HS-5 (cell line): ENCODE data around the gene TADA2B.
A peak's percentile ranks its signal among the peaks of the same experiment; 100 is the strongest.
"Not testable (repeated sequence)": the region's sequence is repeated elsewhere in the genome, so short reads cannot be mapped to it uniquely, and the experiment has no call there.

Source experiments
- DNase-seq: peaks from one replicate; pipeline ENCODE4 v3.0.0-alpha.2; 2012; ENCODE audit warnings: low read depth

Gene TADA2B

GRCh38 chr4:7060346-7061150, 17.4 kb downstream of the TADA2B start:
- no peak for DNase-seq

DNA sequence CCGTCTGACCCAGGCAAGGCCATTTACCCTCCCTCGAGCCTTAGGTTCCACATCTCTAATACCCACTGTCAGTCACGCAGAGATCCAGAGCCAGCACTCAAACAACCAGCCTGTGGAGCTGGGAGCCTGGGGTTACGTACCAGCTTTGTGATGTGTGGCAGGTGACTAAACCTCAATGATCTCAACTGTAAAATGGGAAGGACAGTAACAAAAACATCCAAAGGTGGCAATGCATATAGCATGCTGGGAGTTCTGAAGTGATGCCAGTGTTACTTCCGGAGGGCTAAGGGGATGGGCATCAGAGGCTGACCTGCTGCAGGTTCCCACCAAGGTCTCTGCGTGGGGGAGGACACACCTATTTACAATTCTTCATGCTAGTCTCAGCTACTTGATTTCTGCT, 18.6 kb downstream of the TADA2B start:
- DNase-seq = no peak

GRCh38 chr4:7062816-7063215, 19.6 kb downstream of the TADA2B start:
- no peak for DNase-seq

DNA sequence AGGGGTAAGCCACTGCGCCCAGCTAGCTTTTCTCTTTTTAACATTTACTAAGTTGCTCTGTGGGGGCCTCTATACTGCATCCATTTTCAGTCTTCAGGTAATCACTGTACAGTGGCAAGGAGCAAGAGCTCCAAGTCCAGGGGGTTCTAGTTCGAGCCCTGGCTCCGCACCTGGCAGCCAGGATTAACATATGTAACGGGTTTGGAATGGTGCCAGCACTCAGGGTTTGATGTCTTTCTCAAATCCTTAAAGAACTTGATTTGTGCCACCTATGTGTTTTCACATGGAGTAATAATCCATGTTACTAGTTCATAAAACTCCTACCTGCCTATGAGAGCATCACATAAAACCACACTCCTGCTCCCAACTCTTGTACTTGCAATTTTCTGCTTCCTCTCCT, 20.2 kb downstream of the TADA2B start:
- no peak for DNase-seq

DNA sequence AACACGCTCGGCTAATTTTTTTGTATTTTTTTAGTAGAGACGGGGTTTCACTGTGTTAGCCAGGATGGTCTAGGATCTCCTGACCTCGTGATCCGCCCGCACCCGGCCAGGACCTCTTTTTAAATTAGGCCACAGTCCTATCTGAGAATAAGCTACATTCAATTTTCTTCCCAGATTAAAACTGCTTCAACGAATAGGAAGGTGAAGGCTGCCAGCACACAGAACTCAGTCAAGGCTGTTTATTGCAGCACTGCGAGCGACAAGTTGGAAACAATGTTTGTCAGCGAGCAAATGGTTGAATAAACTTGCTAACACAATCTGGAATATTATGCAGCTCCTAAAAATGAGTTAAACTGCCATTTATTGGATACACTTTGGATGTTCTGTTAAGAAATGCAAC, 22.8 kb downstream of the TADA2B start:
- no peak for DNase-seq

- DNase-seq = no peak
Observed at GRCh38 chr4:7066493-7066892, 23.3 kb downstream of the TADA2B start.

- no peak for DNase-seq
Observed at GRCh38 chr4:7067126-7067451, 23.9 kb downstream of the TADA2B start.

DNA sequence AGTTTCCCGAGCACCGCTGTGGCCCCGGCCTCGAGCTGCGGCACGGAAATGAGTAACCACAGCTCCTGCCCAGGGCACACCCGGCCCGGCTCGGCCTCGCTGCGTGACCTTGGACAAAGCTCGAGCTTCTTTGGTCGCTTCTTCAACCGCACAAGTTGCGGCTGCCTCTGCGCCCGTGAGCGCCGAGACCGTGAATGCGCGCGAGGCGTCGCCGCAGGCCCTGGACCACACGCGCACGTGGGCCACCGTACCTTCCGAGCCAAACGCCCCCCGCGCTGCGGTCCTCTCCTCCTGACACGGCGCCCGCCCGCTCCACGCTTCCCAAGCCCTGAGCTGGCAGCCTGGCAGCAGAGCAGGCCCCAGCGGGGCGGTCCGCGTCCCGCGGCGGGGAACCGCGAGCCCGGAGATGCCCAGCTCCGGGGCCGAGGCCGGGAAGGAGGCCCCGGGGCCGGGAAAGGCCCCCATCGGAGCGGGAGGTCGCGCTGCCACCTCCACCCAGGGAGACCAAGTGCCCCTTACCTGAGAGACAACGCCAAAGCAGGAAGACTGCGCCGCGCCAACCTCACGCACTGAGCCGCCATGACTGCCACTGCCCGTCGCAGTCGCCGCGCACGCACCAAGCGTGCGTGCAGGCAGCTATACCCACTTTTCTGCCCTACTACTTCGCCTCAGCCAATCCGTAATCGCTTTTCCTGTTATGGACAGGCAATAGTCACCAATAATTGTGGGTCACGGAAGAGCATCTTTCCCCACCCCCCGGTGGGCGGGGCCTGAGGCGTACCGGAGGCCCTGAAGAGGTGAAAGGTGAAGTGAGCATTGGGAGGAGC, 24.5 kb downstream of the TADA2B start, which contains the start of gene GRPEL1:
GRPEL1 (minus strand) TSS at position 613 of the 827 bp plus-strand sequence; CDS start at position 581, 32 bp downstream.
- DNase-seq = peak; percentile 99

DNA sequence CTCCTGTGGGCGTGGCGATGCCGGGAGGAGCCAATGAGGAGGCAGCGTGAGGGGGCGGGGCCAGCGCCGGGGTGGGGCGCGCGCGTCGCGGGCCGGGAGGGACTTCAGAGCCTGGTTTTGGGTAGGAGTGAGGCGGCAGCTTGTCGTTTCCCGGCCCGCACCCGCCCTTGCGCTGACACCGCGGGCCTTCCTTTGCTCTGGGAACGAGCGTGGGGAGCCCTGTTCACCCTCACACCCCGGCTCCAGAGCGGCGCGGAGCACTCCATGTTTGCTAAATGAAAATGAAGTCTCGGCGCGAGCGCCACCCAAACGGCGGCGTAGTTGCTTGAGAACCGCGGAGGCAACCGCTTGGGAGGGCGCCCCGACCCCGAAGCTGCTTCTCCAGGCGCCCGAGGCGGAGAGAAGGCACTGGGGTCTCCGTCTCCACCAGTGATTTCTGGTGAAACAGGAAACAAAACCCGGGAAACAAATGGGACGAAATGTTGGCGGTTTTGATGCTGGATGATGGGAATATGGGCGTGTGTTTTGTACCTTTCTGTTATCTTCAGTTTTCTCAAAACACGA, 25.2 kb downstream of the TADA2B start:
- no peak for DNase-seq

GRCh38 chr4:7068883-7069282, 25.7 kb downstream of the TADA2B start:
- no peak for DNase-seq

DNA sequence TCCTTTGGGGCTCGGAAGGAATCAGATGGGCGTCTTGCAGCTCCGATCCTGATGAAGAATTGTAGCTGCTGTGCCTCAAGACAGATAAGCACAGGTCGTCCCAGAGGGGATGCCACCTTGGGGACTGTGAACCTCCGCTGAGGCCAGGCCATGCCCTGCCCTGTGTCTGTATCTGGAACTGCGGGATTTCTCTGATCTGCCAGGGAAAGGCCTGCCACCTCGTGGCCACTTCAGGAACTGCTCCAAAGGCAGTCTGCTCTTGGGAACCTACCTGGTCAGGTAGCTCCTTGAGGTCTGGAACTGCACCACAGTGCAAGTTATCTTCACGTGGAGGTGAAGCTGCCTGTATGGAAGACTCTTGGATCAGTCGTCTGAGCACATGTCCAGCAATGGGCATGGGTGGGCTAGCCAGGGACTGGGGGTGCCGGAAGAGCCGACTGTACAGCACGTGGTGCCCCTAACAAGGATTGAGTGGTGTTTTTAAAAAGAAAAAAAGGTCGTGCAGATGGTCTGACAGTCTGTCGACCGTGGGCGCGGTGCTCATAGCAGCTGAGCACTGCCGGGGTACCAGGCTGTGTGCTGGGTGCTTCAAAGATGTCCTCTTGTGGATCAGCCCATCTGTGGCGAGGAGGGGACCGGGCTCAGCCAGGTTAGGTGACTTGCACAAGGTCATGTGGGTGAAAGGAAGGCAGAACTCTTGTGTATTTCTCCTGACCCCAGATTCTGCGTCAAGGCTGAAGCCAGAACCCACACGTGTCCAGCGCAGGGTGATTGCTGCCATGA, 27.7 kb downstream of the TADA2B start:
- DNase-seq = no peak

GRCh38 chr4:7073059-7073458, 29.9 kb downstream of the TADA2B start:
- DNase-seq = no peak

DNA sequence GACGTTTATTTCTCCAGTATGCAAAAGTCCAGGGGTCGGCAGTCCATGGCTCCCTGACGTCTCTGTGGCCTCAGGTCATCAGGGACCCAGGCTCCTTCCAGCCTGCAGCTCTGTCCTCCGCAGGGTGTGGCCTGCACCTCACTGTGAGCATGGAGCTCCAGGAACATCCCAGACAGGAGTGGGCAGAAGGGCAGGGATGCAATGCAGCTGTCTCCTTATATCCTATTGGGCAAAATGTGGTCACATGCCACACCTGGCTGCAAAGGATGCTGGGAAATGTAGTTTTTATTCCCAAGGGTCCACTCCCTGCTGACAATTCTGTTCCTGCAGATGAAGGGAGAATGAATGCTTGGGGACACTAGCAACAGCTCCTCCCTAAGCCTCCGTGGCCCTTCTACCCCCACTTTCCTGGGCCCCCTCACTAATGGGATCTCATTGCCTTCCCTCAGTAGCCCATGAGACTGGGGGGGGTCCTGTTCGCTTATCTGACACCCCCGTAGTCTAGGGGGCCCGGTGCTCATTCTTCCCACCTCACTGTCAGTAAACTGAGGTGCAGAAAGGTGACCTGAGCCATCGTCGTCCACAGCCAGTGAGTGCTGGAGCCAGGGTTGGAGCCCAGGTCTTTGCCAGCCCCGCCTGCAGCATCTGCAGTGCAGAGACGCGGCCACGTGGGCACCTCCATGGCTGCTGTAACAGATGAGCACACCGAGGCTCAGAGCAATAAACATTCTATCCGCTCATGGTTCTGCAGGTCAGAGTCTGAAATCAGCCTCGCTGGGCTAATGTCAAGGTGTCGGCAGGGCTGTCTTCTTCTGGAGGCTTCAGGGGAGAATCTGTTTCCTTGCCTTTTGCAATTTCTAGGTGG, 30.6 kb downstream of the TADA2B start:
- no peak for DNase-seq

GRCh38 chr4:7074426-7074825, 31.3 kb downstream of the TADA2B start:
- DNase-seq = no peak

GRCh38 chr4:7075962-7076695, 33.0 kb downstream of the TADA2B start:
- DNase-seq = no peak

GRCh38 chr4:7076696-7077082, 33.5 kb downstream of the TADA2B start:
- no peak for DNase-seq

DNA sequence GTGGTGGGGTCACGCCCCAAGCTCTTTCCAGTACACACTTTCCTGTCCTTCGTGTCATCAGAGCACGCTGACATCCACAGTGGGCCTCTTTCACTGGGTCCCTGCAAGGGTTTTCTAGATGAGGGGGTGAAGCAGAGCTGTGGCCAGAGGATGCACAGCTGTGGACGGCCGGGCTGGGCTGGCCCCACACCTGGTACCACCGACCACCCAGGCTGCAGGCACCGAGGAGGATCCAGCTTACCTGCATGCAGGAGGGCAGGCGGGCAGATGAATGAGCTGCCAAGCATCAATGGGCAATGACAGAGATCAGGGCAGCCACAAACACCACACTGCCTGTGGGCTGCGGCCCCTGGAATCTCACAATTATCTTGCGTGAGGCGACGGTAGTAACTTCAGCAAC, 34.2 kb downstream of the TADA2B start:
- DNase-seq = no peak

GRCh38 chr4:7078025-7078424, 34.9 kb downstream of the TADA2B start:
- DNase-seq = no peak

- not testable (repeated sequence) for DNase-seq
Observed at GRCh38 chr4:7079483-7079882, 36.3 kb downstream of the TADA2B start.

DNA sequence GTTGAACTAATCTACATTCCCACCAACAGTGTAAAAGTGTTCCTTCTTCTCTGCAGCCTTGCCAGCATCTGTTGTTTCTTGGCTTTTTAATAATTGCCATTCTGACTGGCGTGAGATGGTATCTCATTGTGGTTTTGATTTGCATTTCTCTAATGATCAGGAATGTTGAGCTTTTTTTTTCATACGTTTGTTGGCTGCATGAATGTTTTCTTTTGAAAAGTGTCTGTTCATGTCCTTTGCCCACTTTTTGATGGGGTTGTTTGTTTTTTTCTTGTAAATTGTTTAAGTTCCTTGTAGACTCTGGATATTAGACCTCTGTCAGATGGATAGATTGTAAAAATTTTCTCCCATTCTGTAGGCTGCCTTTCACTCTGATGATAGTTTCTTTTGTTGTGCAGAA, 36.7 kb downstream of the TADA2B start:
- not testable (repeated sequence) for DNase-seq
